Activated T-helper 2 cell treated with anti-CD3 and anti-CD28 coated beads, Interferon-gamma antibody, Interleukin-2, Interleukin-4, amounts not matched to agents 10 μg/mL and 5 μg/mL and 100 μg/mL, durations not matched to agents 14 hours and 24 hours and 36 hours (primary cell): ENCODE measurements around the gene METTL6. TPM values are rescaled to one million over a fixed set of nuclear protein-coding genes. Genes with fewer than 3 reads are reported as not detected.
A peak's percentile ranks its signal among the peaks of the same experiment; 100 is the strongest.
"Not testable (repeated sequence)": the region's sequence is repeated elsewhere in the genome, so short reads cannot be mapped to it uniquely, and the experiment has no call there.

Experiments used
- DNase-seq: peaks from one replicate; pipeline ENCODE4 v3.0.0; 2021; ENCODE audit warnings: low spot score
- H3K27ac Mint-ChIP-seq: one replicate; pipeline ENCODE4 v1.8.0; 2021; ENCODE audit warnings: mixed read lengths
- H3K27me3 Mint-ChIP-seq: one replicate; pipeline ENCODE4 v1.8.0; 2021; ENCODE audit warnings: low read depth, mixed read lengths
- H3K36me3 Mint-ChIP-seq: one replicate; pipeline ENCODE4 v1.8.0; 2021; ENCODE audit warnings: low read depth, mixed read lengths
- H3K4me1 Mint-ChIP-seq: one replicate; pipeline ENCODE4 v1.8.0; 2021; ENCODE audit warnings: low read depth, mixed read lengths
- H3K4me3 Mint-ChIP-seq: one replicate; pipeline ENCODE4 v1.8.0; 2021; ENCODE audit warnings: low read depth, mild to moderate bottlenecking, moderate library complexity, mixed read lengths
- H3K9me3 Mint-ChIP-seq: one replicate; pipeline ENCODE4 v1.8.0; 2021; ENCODE audit warnings: mixed read lengths
- intact Hi-C: fragments of 100-400 bp; cut with micrococcal nuclease; formaldehyde crosslinking; loops from one replicate; pipeline ENCODE4 v1.15.1; 2023
- total RNA-seq: library from RNA; stranded (reverse); gene quantifications from 2 replicates; pipeline ENCODE4 v1.2.3, GENCODE V29; 2022

METTL6 gene
- total RNA-seq = 16.1 and 16.5 TPM in 2 replicates

DNA sequence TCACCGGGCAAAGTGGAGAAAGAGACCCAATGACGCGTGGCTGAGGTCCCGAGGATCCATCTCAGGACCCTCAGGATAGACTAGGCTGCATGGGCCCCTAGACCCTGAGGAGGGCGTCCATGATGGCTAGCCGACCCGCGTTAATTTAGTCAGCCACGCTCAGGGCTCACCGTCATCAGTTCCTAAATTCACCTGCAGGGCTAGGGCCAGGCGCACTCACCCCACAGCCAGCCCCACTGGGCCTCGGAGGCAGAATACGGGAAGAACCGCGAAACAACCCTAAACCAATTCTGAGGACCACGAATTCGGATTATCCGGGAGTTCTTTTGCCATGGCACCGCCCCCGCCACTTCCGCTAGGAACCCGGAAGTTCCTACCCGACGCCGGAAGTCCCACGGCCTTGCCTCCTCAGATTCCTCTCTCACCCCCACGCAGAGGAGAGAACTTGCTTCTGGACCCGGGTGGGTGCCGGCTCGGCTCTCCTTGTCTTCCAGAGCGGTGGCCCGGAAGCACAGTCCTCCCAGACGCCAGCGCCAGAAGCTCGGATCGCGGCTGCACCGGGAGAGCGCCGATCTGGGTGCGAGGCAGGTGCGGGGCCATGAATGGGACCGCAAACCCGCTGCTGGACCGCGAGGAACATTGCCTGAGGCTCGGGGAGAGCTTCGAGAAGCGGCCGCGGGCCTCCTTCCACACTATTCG is at the start of gene METTL6, which contains the start of gene EAF1:
METTL6 (minus strand) TSS at position 363 of the 699 bp plus-strand sequence. CDS start 1,033 bp downstream, outside the sequence.
EAF1 (plus strand) TSS at position 417 of the 699 bp plus-strand sequence; CDS start at position 599, 182 bp downstream.
- DNase-seq = peak; percentile 79
- Mint-ChIP-seq H3K27ac (peak within 1 kb of the TSS; percentile 89), H3K36me3 (peaks cover 58% of the 10 kb centered on the region), H3K4me1 (peaks cover 41% of the 10 kb centered on the region), H3K4me3 (peak within 1 kb of the TSS; percentile 95), H3K9me3 (peaks cover 5% of the 10 kb centered on the region), H3K27me3 (no peaks in the 10 kb centered on the region)
- intact Hi-C loops = loop anchor here (1.0 to 10.0 kb wide), 3 partner anchors 75 to 387 kb away; no protein-coding TSS in a partner anchor

- intact Hi-C loops = no loop called here
These were observed 49.0 kb upstream of the METTL6 start for GRCh38 chr3:15476378-15476777.

DNA sequence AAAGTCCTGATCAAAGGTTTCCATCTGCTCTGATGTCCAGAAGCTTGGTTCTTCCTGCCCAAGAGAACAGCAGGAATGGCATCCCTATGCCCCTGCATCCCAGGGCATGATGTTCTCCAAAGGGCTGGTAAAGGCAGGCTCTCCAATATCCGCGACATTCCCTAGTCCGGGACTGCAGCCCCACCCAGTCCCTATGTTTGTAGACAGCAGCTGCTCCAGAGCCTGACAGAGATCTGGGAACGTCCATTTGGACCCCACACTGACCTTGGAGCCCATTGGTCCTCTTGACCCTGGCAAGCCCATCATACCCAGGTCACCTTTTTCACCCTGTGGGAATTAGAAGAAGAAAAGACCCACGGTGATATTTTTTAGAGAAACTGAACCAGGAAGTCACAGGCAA is 47.8 kb upstream of the METTL6 start:
- Mint-ChIP-seq H3K4me1 (no peaks in the 10 kb centered on the region), H3K36me3 (no peaks in the 10 kb centered on the region)
- intact Hi-C loops = no loop called here

More at GRCh38 chr3:15476378-15476777, 49.0 kb upstream of the METTL6 start:
- Mint-ChIP-seq H3K4me3 (no peak overlapping the region), H3K36me3 (no peaks in the 10 kb centered on the region), H3K4me1 (no peaks in the 10 kb centered on the region), H3K27me3 (peaks cover 4% of the 10 kb centered on the region), H3K27ac (no peak overlapping the region), H3K9me3 (peaks cover 4% of the 10 kb centered on the region)
- DNase-seq = no peak

GRCh38 chr3:15471861-15472260 is 44.5 kb upstream of the METTL6 start:
- intact Hi-C loops = no loop called here
- no peak for DNase-seq
- Mint-ChIP-seq H3K4me1 (no peaks in the 10 kb centered on the region), H3K27me3 (peaks cover 5% of the 10 kb centered on the region), H3K9me3 (no peaks in the 10 kb centered on the region), H3K4me3 (no peak overlapping the region), H3K27ac (no peak overlapping the region), H3K36me3 (no peaks in the 10 kb centered on the region)

More for the DNA sequence above, 47.8 kb upstream of the METTL6 start:
- no peak overlapping the region for H3K4me3 Mint-ChIP-seq
- DNase-seq = no peak
- H3K27ac Mint-ChIP-seq = no peak overlapping the region
- H3K27me3 Mint-ChIP-seq = peaks cover 5% of the 10 kb centered on the region
- H3K9me3 Mint-ChIP-seq = no peaks in the 10 kb centered on the region

DNA sequence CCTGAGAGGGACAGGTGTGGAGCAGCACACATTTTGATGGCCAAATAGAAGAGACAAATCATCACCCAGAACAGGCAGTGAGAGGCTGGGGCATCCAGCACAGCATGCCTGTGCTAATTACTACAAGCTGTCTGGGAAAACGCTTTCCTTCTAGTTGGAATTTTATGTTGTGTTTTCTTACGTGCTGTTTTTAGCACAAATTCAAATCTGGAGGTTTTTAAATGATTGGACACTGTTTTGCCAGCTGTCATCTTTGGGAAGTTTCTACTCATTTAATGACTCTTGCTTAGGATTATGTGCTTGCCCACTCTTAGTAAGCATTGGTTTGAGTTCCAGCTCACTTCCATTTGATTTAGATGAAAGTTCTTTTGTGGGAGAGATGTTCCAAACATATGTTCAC is 43.5 kb upstream of the METTL6 start:
- Mint-ChIP-seq H3K36me3 (no peaks in the 10 kb centered on the region), H3K4me3 (no peak overlapping the region), H3K9me3 (no peaks in the 10 kb centered on the region), H3K27me3 (peaks cover 5% of the 10 kb centered on the region), H3K4me1 (no peaks in the 10 kb centered on the region), H3K27ac (no peak overlapping the region)
- intact Hi-C loops = no loop called here
- DNase-seq = no peak

DNA sequence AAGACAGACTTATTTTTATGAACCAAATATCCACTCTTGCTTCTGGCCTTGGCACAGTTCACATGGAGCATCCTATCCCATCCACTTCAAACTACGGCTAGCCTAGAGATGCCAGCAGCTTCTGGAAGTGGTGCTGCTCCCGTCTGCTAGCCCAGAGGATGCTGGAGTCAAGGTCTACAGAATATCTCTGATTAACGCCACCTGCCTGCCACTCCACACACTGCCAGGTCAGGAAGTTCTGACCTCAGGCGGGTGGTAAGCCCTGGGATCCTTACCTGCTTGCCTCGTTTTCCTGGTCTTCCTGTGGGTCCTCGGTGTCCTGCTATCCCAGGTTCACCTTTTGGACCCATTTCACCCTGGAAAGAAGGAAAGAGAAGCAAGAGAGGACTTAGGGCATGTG is 42.9 kb upstream of the METTL6 start:
- Mint-ChIP-seq H3K36me3 (no peaks in the 10 kb centered on the region), H3K27ac (no peak overlapping the region), H3K27me3 (peaks cover 5% of the 10 kb centered on the region), H3K9me3 (no peaks in the 10 kb centered on the region), H3K4me1 (no peaks in the 10 kb centered on the region), H3K4me3 (no peak overlapping the region)
- no peak for DNase-seq
- intact Hi-C loops = no loop called here

GRCh38 chr3:15467227-15468181 is 40.2 kb upstream of the METTL6 start:
- intact Hi-C loops = no loop called here
- H3K36me3 Mint-ChIP-seq = no peaks in the 10 kb centered on the region
- no peak for DNase-seq
- peaks cover 5% of the 10 kb centered on the region for H3K27me3 Mint-ChIP-seq
- H3K9me3 Mint-ChIP-seq = no peaks in the 10 kb centered on the region
- H3K27ac Mint-ChIP-seq = no peak overlapping the region
- peaks cover 4% of the 10 kb centered on the region for H3K4me1 Mint-ChIP-seq
- no peak overlapping the region for H3K4me3 Mint-ChIP-seq

DNA sequence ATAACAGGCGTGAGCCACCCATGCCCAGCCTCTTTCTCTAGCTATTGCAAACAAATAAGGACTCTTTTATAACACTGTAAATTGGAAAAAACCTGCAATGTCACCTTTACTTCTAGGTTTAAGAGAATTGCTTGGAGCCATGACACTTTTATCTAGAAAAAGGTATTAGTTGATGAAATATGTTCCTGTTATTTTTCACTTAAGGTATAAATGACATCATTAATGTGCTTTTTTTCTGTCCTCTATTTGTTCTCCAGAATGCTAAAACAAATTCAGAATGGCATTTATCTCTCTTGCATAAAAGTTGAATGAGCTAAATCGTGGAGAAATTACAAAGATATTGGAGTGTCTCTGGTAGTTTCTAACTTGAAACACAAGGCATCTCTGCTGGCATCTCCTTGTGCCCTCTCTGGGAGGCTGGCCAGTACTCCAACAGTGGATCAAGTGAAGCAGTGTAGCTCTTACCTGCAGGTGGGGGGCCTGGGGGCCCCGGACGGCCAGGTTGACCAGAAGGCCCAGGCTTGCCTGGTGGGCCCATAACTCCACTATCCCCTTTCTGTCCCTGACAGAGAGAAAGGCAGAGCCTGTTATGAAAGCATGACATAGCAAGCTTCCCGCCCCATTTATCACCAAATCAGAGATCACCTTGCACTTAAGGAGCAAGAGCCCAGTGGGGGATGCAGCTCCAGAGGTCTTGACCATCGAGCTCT is 38.7 kb upstream of the METTL6 start:
- H3K9me3 Mint-ChIP-seq = no peaks in the 10 kb centered on the region
- intact Hi-C loops = no loop called here
- no peak for DNase-seq
- H3K27me3 Mint-ChIP-seq = no peaks in the 10 kb centered on the region
- peaks cover 14% of the 10 kb centered on the region for H3K4me1 Mint-ChIP-seq
- H3K27ac Mint-ChIP-seq = no peak overlapping the region
- no peaks in the 10 kb centered on the region for H3K36me3 Mint-ChIP-seq
- no peak overlapping the region for H3K4me3 Mint-ChIP-seq

- intact Hi-C loops = no loop called here
- Mint-ChIP-seq H3K36me3 (no peaks in the 10 kb centered on the region), H3K9me3 (no peaks in the 10 kb centered on the region), H3K27ac (no peak overlapping the region), H3K4me3 (no peak overlapping the region), H3K4me1 (peaks cover 19% of the 10 kb centered on the region), H3K27me3 (no peaks in the 10 kb centered on the region)
- no peak for DNase-seq
These were observed 35.1 kb upstream of the METTL6 start for GRCh38 chr3:15462451-15462850.

DNA sequence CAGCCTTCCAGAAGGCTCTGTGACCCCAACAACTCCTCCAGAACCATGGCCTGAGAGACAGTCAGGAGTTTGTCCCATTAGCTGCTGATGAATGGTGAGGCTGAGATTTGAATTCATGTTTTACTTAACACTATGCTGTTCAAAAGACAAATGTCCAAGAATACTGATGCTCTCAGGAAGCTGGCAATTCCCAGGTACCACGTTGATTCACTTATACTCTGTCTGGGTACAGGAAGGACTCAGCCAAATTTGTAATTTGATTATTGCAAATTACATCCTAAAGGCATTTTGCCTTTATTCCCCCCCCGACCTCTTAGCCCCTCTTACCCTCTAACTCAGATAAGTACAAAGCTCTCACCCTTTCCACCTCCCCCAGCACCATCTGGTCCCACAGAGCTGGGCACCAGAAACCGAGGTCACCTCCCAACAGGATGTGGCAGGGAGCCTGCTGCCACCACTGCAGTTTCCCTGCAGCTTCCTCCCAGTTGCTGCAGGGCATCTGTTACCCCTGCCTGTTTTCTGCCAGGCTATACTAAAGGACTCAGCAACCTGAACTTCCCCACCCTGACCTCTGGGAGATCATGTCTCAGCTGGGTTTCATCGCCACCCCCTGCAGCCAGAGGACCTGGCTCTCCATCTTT is 33.7 kb upstream of the METTL6 start:
- H3K36me3 Mint-ChIP-seq = no peaks in the 10 kb centered on the region
- no peaks in the 10 kb centered on the region for H3K9me3 Mint-ChIP-seq
- H3K4me1 Mint-ChIP-seq = peaks cover 19% of the 10 kb centered on the region
- H3K27ac Mint-ChIP-seq = no peak overlapping the region
- intact Hi-C loops = no loop called here
- H3K4me3 Mint-ChIP-seq = no peak overlapping the region
- no peaks in the 10 kb centered on the region for H3K27me3 Mint-ChIP-seq
- no peak for DNase-seq

GRCh38 chr3:15458212-15458780 is 31.0 kb upstream of the METTL6 start:
- Mint-ChIP-seq H3K4me1 (peaks cover 19% of the 10 kb centered on the region), H3K36me3 (no peaks in the 10 kb centered on the region), H3K4me3 (no peak overlapping the region), H3K27me3 (no peaks in the 10 kb centered on the region), H3K27ac (no peak overlapping the region), H3K9me3 (no peaks in the 10 kb centered on the region)
- DNase-seq = no peak
- intact Hi-C loops = no loop called here

- H3K4me3 Mint-ChIP-seq, H3K9me3 Mint-ChIP-seq, H3K36me3 Mint-ChIP-seq, intact Hi-C loops, DNase-seq, H3K27ac Mint-ChIP-seq, H3K27me3 Mint-ChIP-seq: not testable (repeated sequence)
- peaks cover 12% of the 10 kb centered on the region for H3K4me1 Mint-ChIP-seq
These were observed 29.6 kb upstream of the METTL6 start for GRCh38 chr3:15456915-15457314.
